Endothelial cell of umbilical vein (primary cell): Measurements from ENCODE around the gene CAMTA1.

Experiments
- TF ChIP-seq, protein P1 (sequence below), 2 donors: IDR thresholded peaks; 1 replicate in 1 of 2; 2 replicates in 1 of 2; pipeline ENCODE4 v1.5.1; 2011; ENCODE audit warnings: low read length in 2 of 2, mild to moderate bottlenecking in 2 of 2, moderate library complexity in 2 of 2, control low read depth in 1 of 2, inconsistent platforms in 1 of 2, low read depth in 1 of 2; ENCODE audit not compliant: insufficient read depth in 1 of 2; ENCODE audit errors: extremely low read depth in 1 of 2
- TF ChIP-seq, protein P2 (sequence below): IDR thresholded peaks from 2 replicates; pipeline ENCODE4 v1.6.1; 2011; ENCODE audit not compliant: insufficient read depth, insufficient read length

DNA sequence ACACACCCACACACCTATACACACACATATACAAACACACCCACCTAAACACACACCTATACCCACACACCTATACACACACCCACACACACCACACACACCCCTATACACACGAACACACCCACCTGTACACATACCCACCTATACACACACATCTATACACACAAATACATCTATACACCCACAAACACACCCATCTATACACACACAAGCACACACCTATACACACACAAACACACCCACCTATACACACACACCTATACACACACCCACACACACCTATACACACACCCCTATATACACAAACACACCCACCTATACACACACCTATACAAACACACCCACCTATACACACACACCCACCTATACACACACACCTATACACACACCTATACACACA is 869.5 kb downstream of the CAMTA1 start:
- TF ChIP-seq, protein P1, sequence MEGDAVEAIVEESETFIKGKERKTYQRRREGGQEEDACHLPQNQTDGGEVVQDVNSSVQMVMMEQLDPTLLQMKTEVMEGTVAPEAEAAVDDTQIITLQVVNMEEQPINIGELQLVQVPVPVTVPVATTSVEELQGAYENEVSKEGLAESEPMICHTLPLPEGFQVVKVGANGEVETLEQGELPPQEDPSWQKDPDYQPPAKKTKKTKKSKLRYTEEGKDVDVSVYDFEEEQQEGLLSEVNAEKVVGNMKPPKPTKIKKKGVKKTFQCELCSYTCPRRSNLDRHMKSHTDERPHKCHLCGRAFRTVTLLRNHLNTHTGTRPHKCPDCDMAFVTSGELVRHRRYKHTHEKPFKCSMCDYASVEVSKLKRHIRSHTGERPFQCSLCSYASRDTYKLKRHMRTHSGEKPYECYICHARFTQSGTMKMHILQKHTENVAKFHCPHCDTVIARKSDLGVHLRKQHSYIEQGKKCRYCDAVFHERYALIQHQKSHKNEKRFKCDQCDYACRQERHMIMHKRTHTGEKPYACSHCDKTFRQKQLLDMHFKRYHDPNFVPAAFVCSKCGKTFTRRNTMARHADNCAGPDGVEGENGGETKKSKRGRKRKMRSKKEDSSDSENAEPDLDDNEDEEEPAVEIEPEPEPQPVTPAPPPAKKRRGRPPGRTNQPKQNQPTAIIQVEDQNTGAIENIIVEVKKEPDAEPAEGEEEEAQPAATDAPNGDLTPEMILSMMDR (IDR thresholded peaks at IDR 0.05; ENCODE audit: extremely low read depth in 1 of 2, insufficient read depth in 1 of 2, low read depth in 1 of 2, low read length in 2 of 2): no peak
- TF ChIP-seq, protein P2, sequence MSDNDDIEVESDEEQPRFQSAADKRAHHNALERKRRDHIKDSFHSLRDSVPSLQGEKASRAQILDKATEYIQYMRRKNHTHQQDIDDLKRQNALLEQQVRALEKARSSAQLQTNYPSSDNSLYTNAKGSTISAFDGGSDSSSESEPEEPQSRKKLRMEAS: no peak
